Neural progenitor cell (in vitro differentiated cells): ENCODE measurements around the gene DTNBP1.

Experiments
- EZH2 ChIP-seq: fragments of 200-600 bp; sonication (generic); IDR thresholded peaks from 2 replicates; pipeline ENCODE4 v1.6.1; 2017; ENCODE audit warnings: antibody characterized with exemption, mild to moderate bottlenecking, moderate library complexity
- EZH2phosphoT487 ChIP-seq: fragments of 200-600 bp; sonication (generic); IDR thresholded peaks from 2 replicates; pipeline ENCODE4 v1.6.1; 2017; ENCODE audit warnings: antibody characterized with exemption
- TF ChIP-seq, protein P1 (sequence below): fragments of 200-600 bp; sonication (generic); IDR thresholded peaks from 2 replicates; pipeline ENCODE4 v1.5.1; 2017; ENCODE audit warnings: antibody characterized with exemption, mild to moderate bottlenecking

DNA sequence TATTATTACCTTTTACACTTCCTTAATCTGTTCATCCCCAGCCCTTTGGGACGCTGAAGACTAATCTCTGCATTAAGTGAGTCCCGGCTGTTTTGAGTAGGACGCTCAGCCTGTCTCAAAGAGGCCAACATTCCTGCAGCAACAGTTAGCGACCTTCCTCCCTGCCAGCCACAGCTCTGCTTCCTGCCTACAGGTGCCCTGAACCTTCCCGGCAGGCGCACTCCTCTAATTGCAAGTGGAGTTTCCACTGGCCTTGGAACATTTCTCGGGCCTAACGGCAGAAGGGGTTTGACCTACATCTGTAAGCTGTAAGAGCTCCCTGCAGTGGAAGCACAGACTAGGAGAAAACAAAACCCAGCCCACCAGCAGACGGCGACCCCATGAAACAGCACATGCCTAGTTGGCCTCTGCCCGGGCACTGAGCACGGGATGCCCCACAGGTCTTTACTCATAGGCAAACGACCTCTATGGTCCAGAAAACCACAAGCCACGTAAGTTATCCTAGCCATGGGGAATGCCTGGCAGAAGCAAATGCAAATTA lies 137.9 kb downstream of the DTNBP1 start:
- TF ChIP-seq, protein P1, sequence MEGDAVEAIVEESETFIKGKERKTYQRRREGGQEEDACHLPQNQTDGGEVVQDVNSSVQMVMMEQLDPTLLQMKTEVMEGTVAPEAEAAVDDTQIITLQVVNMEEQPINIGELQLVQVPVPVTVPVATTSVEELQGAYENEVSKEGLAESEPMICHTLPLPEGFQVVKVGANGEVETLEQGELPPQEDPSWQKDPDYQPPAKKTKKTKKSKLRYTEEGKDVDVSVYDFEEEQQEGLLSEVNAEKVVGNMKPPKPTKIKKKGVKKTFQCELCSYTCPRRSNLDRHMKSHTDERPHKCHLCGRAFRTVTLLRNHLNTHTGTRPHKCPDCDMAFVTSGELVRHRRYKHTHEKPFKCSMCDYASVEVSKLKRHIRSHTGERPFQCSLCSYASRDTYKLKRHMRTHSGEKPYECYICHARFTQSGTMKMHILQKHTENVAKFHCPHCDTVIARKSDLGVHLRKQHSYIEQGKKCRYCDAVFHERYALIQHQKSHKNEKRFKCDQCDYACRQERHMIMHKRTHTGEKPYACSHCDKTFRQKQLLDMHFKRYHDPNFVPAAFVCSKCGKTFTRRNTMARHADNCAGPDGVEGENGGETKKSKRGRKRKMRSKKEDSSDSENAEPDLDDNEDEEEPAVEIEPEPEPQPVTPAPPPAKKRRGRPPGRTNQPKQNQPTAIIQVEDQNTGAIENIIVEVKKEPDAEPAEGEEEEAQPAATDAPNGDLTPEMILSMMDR: no peak
- TF ChIP-seq EZH2 (no peak), EZH2phosphoT487 (no peak)
